ENCODE results near the gene BRINP1.

Gene BRINP1

DNA sequence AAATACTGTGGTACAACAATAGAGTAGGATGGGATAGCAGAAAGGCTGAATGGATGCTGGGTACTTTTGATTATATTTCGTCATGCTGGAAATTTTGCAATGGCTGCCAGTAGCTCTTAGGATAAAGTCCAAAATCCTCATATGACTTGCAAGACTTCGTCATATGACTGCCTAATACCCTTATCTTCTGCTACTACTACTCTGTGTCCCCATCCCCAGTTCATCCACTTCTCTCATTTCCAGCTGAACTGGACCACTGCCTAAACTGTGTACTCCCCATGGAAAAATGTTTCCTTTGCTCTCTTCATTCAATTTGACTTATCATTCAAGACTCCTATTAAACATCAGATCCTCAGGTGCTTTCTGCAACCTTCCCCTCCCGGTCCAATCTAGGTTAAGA lies 212.9 kb downstream of the BRINP1 start:
- TF ChIP-seq, protein P1, sequence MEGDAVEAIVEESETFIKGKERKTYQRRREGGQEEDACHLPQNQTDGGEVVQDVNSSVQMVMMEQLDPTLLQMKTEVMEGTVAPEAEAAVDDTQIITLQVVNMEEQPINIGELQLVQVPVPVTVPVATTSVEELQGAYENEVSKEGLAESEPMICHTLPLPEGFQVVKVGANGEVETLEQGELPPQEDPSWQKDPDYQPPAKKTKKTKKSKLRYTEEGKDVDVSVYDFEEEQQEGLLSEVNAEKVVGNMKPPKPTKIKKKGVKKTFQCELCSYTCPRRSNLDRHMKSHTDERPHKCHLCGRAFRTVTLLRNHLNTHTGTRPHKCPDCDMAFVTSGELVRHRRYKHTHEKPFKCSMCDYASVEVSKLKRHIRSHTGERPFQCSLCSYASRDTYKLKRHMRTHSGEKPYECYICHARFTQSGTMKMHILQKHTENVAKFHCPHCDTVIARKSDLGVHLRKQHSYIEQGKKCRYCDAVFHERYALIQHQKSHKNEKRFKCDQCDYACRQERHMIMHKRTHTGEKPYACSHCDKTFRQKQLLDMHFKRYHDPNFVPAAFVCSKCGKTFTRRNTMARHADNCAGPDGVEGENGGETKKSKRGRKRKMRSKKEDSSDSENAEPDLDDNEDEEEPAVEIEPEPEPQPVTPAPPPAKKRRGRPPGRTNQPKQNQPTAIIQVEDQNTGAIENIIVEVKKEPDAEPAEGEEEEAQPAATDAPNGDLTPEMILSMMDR (IDR thresholded peaks at IDR 0.05; ENCODE audit: low read depth, low read length), result no peak
- H3K4me3 ChIP-seq (replicated peaks in 1 of 2; ENCODE audit: low read depth in 2 of 2, low read length in 2 of 2), result no peak overlapping the region
- no peak for DNase-seq (ENCODE audit: low read depth in 2 of 2)

- H3K4me3 ChIP-seq (replicated peaks in 1 of 2; ENCODE audit: low read depth in 2 of 2, low read length in 2 of 2), result no peak overlapping the region
- no peak for DNase-seq (ENCODE audit: low read depth in 2 of 2)
- TF ChIP-seq, protein P1 (IDR thresholded peaks at IDR 0.05; ENCODE audit: low read depth, low read length), result no peak
Observed at GRCh38 chr9:119154527-119154926, 214.7 kb downstream of the BRINP1 start.

GRCh38 chr9:119153402-119153801 lies 215.8 kb downstream of the BRINP1 start:
- DNase-seq (ENCODE audit: low read depth in 2 of 2), result no peak
- TF ChIP-seq, protein P1 (IDR thresholded peaks at IDR 0.05; ENCODE audit: low read depth, low read length), result no peak

GRCh38 chr9:119148855-119149254 lies 220.4 kb downstream of the BRINP1 start:
- no peak overlapping the region for H3K4me3 ChIP-seq (replicated peaks in 1 of 2; ENCODE audit: low read depth in 2 of 2, low read length in 2 of 2)
- TF ChIP-seq, protein P1 (IDR thresholded peaks at IDR 0.05; ENCODE audit: low read depth, low read length), result no peak
- no peak for DNase-seq (ENCODE audit: low read depth in 2 of 2)

More at GRCh38 chr9:119153402-119153801, 215.8 kb downstream of the BRINP1 start:
- H3K4me3 ChIP-seq (replicated peaks in 1 of 2; ENCODE audit: low read depth in 2 of 2, low read length in 2 of 2), result no peak overlapping the region

GRCh38 chr9:119137479-119137878 lies 231.8 kb downstream of the BRINP1 start:
- no peak for DNase-seq (ENCODE audit: low read depth in 2 of 2)
- H3K4me3 ChIP-seq (replicated peaks in 1 of 2; ENCODE audit: low read depth in 2 of 2, low read length in 2 of 2), result no peak overlapping the region
- TF ChIP-seq, protein P1 (IDR thresholded peaks at IDR 0.05; ENCODE audit: low read depth, low read length), result no peak

GRCh38 chr9:119126040-119126439 lies 243.2 kb downstream of the BRINP1 start:
- no peak for DNase-seq (ENCODE audit: low read depth in 2 of 2)
- TF ChIP-seq, protein P1 (IDR thresholded peaks at IDR 0.05; ENCODE audit: low read depth, low read length), result no peak

GRCh38 chr9:119121899-119122298 lies 247.3 kb downstream of the BRINP1 start:
- DNase-seq (ENCODE audit: low read depth in 2 of 2), result no peak
- TF ChIP-seq, protein P1 (IDR thresholded peaks at IDR 0.05; ENCODE audit: low read depth, low read length), result no peak
- H3K4me3 ChIP-seq (replicated peaks in 1 of 2; ENCODE audit: low read depth in 2 of 2, low read length in 2 of 2), result no peak overlapping the region

More at GRCh38 chr9:119126040-119126439, 243.2 kb downstream of the BRINP1 start:
- H3K4me3 ChIP-seq (replicated peaks in 1 of 2; ENCODE audit: low read depth in 2 of 2, low read length in 2 of 2), result no peak overlapping the region

Data from cardiac fibroblast (primary cell).